Measurements from ENCODE around the gene CRYGC.

- TF ChIP-seq, protein P1, sequence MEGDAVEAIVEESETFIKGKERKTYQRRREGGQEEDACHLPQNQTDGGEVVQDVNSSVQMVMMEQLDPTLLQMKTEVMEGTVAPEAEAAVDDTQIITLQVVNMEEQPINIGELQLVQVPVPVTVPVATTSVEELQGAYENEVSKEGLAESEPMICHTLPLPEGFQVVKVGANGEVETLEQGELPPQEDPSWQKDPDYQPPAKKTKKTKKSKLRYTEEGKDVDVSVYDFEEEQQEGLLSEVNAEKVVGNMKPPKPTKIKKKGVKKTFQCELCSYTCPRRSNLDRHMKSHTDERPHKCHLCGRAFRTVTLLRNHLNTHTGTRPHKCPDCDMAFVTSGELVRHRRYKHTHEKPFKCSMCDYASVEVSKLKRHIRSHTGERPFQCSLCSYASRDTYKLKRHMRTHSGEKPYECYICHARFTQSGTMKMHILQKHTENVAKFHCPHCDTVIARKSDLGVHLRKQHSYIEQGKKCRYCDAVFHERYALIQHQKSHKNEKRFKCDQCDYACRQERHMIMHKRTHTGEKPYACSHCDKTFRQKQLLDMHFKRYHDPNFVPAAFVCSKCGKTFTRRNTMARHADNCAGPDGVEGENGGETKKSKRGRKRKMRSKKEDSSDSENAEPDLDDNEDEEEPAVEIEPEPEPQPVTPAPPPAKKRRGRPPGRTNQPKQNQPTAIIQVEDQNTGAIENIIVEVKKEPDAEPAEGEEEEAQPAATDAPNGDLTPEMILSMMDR (IDR thresholded peaks at IDR 0.05), result peak in 1 of 3 experiments; percentile 23
- no peak for TF ChIP-seq POLR2A (IDR thresholded peaks at IDR 0.05)
Observed at GRCh38 chr2:208148803-208149202, 19.2 kb upstream of the CRYGC start.

Measured in testis (tissue), 2 donors.